Measurements from ENCODE around the gene SRGAP2C.
"Not testable (repeated sequence)": the region's sequence is repeated elsewhere in the genome, so short reads cannot be mapped to it uniquely, and the experiment has no call there.

Gene SRGAP2C

DNA sequence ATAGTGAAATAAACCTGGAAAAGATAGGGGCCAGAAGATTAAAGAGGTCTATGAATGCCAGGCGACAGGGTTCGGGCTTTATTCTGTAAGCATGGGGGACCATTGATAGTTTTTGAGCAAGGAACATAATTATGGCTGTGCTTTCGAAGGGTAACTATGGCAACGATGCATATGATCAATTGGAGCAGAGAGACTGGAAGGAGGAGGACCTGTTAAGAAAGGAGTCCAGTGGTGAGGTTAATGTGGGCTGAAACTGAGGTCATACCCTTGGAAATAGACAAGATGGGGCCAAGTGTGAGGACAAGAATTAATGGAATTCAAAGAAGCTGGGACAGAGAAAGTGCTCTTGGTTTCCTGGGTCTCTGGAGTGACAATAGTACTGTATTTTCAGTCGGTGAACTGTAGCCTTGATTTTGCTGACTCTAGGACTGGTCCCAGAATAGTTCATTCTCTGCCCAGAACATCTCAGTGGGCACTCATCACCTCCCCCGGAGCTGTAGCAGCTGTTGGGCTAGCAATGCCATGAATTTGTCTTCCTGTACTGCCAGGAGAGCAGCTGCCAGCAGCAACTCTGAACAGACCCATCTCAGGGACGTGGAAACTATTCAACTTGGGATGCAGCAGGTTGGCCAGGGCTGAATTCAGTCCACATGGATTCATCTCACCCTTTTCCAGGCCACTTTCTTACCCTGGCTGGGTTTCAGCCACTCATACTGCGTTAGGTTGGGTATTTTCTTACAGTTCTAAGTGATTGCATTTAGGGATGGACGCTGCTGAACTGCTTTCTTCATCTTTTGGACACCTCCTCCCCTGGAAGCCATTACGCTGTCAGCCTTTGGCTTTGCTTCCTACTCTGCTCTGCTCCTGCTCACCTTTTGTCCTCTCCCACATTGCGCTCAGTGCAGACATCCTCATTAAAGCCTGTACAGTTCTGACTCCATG lies 108.8 kb downstream of the SRGAP2C start:
- DNase-seq; H3K36me3 ChIP-seq (replicated peaks); in situ Hi-C loops (cut with HindIII; ENCODE audit: low pct_ligation_motif_present, low sequenced_read_pairs); H3K27ac ChIP-seq; H3K4me3 ChIP-seq (ENCODE audit: low read depth, low read length); H3K27me3 ChIP-seq (replicated peaks): not testable (repeated sequence)

DNA sequence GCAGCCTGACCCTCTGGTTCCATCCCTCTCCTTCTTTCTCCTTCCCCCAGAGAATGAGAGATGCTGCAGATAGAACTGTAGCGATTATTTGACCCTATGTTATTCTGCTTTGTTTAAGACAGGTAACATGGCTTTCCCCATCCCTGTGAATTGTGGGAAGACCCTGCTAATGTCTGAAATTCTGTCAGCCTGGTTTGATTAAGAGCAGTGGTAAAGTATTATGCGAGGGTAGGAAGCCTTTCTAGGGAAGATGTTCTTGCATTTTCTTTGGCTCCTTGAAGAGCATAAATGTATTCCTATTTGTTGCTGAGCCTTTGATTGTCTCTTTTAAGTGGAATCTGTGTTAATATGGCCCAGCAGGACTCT lies 109.4 kb downstream of the SRGAP2C start:
- in situ Hi-C loops (cut with HindIII; ENCODE audit: low pct_ligation_motif_present, low sequenced_read_pairs); H3K27me3 ChIP-seq (replicated peaks); DNase-seq; H3K27ac ChIP-seq; H3K4me3 ChIP-seq (ENCODE audit: low read depth, low read length); H3K36me3 ChIP-seq (replicated peaks): not testable (repeated sequence)

DNA sequence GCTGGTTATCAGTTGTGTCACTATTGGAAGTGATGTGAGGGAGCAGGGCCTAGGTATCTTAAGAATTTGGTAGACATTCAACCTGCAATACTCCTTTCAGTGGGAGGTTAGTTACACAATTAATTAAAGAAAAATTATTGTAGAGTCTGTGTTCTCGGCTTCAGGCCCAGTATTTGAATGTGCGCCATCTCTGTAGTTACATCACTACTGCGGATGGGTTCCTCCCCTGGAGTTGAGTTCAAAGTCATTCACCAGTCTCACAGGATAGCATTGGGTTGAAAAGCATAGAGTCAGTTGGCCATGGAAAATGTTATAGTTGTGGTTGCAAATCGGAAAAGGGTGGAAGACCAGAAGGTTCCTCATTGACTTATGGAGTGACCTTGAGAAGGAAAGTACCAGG lies 111.8 kb downstream of the SRGAP2C start:
- H3K27ac ChIP-seq; DNase-seq; H3K27me3 ChIP-seq (replicated peaks); H3K36me3 ChIP-seq (replicated peaks); in situ Hi-C loops (cut with HindIII; ENCODE audit: low pct_ligation_motif_present, low sequenced_read_pairs); H3K4me3 ChIP-seq (ENCODE audit: low read depth, low read length): not testable (repeated sequence)

- H3K4me3 ChIP-seq (ENCODE audit: low read depth, low read length); H3K27me3 ChIP-seq (replicated peaks); DNase-seq; H3K27ac ChIP-seq; in situ Hi-C loops (cut with HindIII; ENCODE audit: low pct_ligation_motif_present, low sequenced_read_pairs); H3K36me3 ChIP-seq (replicated peaks): not testable (repeated sequence)
Measured at GRCh38 chr1:121298529-121298928, 113.8 kb downstream of the SRGAP2C start.

GRCh38 chr1:121299514-121300149 lies 114.9 kb downstream of the SRGAP2C start:
- H3K36me3 ChIP-seq (replicated peaks); H3K4me3 ChIP-seq (ENCODE audit: low read depth, low read length); DNase-seq; H3K27ac ChIP-seq; in situ Hi-C loops (cut with HindIII; ENCODE audit: low pct_ligation_motif_present, low sequenced_read_pairs); H3K27me3 ChIP-seq (replicated peaks): not testable (repeated sequence)

- H3K27me3 ChIP-seq (replicated peaks); H3K4me3 ChIP-seq (ENCODE audit: low read depth, low read length); H3K36me3 ChIP-seq (replicated peaks); H3K27ac ChIP-seq; in situ Hi-C loops (cut with HindIII; ENCODE audit: low pct_ligation_motif_present, low sequenced_read_pairs): not testable (repeated sequence)
- DNase-seq: peak; percentile 31
Measured at GRCh38 chr1:121301876-121302275, 117.1 kb downstream of the SRGAP2C start.

DNA sequence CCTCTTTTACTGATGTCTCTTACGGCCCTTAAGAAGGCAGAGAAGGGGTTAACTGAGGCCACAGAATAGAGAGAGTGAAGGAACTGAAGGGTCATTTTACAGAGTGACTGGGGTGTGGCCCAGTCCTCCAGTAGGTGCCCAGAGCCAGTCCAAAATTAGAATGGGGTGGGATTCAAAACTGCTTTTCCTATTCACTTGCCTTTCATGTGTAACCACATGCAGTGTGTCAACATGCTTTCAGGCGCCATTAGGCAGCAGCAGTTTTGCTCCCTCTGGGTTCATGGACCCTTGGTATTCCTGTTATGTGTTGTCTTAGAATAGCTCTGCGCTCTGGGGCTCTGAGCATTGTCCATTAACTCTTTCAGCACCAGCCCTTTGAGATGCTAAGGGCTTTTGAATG lies 123.0 kb downstream of the SRGAP2C start:
- in situ Hi-C loops (cut with HindIII; ENCODE audit: low pct_ligation_motif_present, low sequenced_read_pairs); H3K4me3 ChIP-seq (ENCODE audit: low read depth, low read length); H3K27ac ChIP-seq; H3K27me3 ChIP-seq (replicated peaks); H3K36me3 ChIP-seq (replicated peaks): not testable (repeated sequence)
- peak; percentile 30 for DNase-seq

- in situ Hi-C loops (cut with HindIII; ENCODE audit: low pct_ligation_motif_present, low sequenced_read_pairs); DNase-seq; H3K27ac ChIP-seq; H3K27me3 ChIP-seq (replicated peaks); H3K36me3 ChIP-seq (replicated peaks); H3K4me3 ChIP-seq (ENCODE audit: low read depth, low read length): not testable (repeated sequence)
Measured at GRCh38 chr1:121315509-121315908, 130.7 kb downstream of the SRGAP2C start.

DNA sequence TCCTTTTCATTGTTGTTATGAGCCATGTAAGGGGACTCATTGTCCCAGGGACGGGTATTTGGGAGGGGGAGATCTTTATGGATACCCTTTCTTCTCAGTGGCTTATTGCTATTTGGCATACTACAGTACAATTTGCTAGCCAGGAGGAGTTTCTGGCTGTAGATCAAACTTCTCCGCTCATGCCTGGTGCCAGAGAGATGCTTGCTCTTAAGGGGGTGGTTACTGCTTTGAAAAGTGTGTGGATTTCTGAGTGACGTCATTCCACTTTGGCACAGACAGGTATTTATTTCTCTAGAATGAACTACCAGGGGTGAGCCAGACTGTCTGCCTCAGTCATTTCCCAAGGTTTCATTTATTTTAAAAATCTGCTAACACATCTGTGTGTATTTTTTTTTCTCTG lies 131.3 kb downstream of the SRGAP2C start:
- DNase-seq; H3K27me3 ChIP-seq (replicated peaks); H3K27ac ChIP-seq; in situ Hi-C loops (cut with HindIII; ENCODE audit: low pct_ligation_motif_present, low sequenced_read_pairs); H3K4me3 ChIP-seq (ENCODE audit: low read depth, low read length); H3K36me3 ChIP-seq (replicated peaks): not testable (repeated sequence)

DNA sequence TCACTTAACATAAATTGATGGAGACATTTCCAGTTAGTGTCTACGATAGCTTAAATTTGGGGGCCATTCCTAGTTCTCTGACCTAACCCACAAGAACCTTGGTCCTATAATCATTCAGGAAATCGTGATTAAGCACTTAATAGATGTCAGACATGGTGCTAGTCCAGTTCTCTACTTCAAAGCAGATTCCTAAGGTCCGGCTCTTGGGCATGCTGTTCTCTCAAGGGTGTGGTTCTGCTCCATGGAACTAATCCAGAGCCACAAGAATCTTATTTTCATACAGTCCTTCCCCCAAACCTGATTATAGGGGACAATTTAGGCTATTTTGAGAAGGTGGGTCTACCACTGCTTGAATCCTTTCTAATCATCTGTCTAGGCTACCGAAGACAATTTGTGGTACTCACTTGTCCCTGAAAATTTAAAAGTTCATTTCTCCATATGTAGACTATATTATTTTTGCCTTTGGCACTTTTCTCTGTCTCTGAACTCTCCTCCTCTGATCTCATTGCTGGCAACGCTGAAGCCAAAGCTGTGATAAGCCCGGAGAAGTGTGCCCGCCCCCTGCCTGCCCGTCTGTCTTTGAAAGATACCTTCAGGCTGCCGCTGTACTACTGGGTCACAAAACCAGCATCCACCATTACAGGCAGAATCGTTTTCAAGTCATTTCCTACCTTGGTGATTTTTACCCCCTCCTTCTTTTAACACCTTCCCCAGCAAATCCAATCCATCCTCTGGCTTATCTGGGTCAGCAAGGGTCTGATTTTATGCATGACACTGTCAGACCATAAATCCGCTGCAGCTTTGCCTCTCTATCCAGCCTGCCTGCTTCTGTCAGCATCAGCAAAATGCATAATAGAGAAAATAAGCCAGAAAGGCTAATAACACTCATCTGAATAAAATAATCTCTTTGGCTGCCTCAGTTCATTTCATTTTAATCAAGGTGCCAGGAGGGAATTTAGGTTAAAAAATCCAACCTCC lies 133.0 kb downstream of the SRGAP2C start:
- H3K27ac ChIP-seq; H3K36me3 ChIP-seq (replicated peaks); H3K4me3 ChIP-seq (ENCODE audit: low read depth, low read length); in situ Hi-C loops (cut with HindIII; ENCODE audit: low pct_ligation_motif_present, low sequenced_read_pairs); DNase-seq; H3K27me3 ChIP-seq (replicated peaks): not testable (repeated sequence)

DNA sequence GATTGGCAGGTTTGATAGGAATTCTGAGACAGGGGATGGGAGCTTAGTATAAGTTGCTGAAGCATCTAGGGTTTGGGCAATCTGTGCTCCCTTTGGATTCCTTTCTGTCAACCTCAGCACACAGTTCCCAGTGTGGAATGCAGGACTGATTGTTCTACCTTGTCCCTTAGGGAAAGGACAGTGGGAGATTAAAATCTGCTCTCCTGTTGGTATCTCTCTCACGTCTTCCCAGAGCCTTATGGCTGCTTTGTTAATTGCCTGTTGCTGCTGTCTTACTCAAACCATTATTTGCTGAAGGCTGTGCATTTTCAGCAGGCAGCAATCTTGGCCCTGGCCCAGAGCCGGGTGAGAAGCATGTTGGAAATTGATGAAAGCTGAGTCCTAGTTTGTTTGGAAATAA lies 133.9 kb downstream of the SRGAP2C start:
- DNase-seq; H3K27me3 ChIP-seq (replicated peaks); H3K4me3 ChIP-seq (ENCODE audit: low read depth, low read length); in situ Hi-C loops (cut with HindIII; ENCODE audit: low pct_ligation_motif_present, low sequenced_read_pairs); H3K27ac ChIP-seq; H3K36me3 ChIP-seq (replicated peaks): not testable (repeated sequence)

DNA sequence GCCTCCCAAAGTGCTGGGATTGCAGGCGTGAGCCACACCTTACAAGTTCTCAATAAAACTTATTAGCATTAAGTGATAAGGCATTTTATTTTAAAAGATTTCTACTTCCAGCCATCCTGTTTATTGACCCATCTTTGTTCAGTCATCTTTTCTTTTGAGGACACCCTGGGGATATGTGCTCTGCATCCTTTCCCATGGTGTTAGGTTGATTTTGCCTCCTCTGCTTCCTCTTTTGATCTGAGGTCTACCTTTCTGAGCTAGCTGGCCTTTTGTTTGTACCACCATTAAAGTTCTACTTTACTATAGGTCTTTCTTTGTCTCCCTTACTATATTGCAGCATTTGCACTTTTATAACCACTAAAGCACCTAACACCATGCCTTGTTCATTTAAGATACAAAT lies 136.9 kb downstream of the SRGAP2C start:
- H3K4me3 ChIP-seq (ENCODE audit: low read depth, low read length); DNase-seq; H3K36me3 ChIP-seq (replicated peaks); H3K27me3 ChIP-seq (replicated peaks); in situ Hi-C loops (cut with HindIII; ENCODE audit: low pct_ligation_motif_present, low sequenced_read_pairs); H3K27ac ChIP-seq: not testable (repeated sequence)

DNA sequence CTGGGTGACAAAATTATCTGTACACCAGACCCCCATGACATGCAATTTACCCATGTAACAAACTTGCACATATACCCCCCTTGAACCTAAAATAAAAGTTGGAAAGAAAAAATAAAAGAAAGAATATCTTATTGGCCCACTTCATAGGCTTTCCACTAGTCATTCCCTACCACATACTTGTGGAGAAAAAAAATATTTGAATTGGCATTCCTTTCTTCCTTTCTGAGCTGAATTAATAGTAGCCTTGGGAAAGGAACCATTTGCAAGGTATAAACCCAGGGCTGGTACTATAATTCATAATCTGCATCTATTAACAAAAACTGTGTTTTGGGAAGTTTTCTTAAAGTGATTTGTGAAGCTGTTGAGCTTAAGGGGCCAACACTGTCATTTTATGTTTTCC lies 140.0 kb downstream of the SRGAP2C start:
- DNase-seq; H3K27ac ChIP-seq; in situ Hi-C loops (cut with HindIII; ENCODE audit: low pct_ligation_motif_present, low sequenced_read_pairs); H3K4me3 ChIP-seq (ENCODE audit: low read depth, low read length); H3K36me3 ChIP-seq (replicated peaks); H3K27me3 ChIP-seq (replicated peaks): not testable (repeated sequence)

- in situ Hi-C loops (cut with HindIII; ENCODE audit: low pct_ligation_motif_present, low sequenced_read_pairs); H3K4me3 ChIP-seq (ENCODE audit: low read depth, low read length); H3K27ac ChIP-seq; H3K27me3 ChIP-seq (replicated peaks); DNase-seq; H3K36me3 ChIP-seq (replicated peaks): not testable (repeated sequence)
Measured at GRCh38 chr1:121332141-121332540, 147.4 kb downstream of the SRGAP2C start.
